ENCODE data around the gene TPPP3.

DNA sequence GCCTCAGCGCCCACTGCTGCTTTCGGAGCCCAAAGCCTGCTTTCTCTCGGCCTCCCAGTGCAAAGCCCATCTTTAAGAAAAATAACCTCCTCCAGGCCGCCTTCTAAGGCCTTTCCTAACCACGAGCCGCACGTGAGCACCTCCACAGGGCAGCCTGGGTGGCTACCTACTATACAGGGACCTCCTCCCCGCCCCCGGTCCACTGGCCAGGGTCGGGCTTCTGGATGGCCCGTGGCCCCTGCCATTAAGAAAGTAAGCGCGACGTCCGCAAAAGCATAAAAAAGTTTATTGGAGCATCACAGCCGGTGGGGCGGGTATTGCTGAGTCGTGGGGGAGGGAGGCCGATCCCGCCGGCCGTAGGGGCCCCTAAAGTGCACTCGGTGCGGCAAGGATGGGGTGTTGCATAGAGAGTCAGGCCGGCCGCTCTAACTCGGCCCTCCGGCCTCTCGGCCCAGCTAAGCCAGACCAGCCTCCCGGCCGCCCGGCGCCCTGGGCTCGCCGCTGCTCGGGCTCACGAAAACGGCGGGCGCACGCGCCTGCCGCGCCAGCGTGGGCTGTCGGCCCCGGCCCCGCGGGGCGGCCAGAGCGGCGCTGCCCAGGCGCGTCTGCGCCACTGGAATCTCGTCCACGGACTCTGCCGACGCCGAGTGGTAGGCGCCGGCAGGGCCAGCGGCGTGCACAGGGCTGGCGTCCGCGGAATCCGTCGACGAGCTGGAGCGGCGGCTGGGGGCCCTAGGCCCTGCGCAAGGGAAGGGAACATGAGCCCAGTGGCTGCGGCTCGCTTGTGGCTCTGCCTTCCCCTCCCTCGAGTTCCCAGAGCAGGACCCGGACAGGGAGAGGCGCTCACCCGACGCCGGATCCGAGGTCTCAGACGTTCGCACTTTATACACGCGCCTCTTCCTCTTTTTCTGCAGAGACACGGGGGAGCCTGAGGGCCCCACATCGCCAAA, 1.1 kb upstream of the TPPP3 start:
- TF ChIP-seq RARB (CRISPR knock-in tag; IDR thresholded peaks at IDR 0.05) (no peak), SNAI2 (CRISPR knock-in tag; IDR thresholded peaks at IDR 0.05) (no peak), ZC3H10 (CRISPR knock-in tag; IDR thresholded peaks at IDR 0.05) (no peak), PATZ1 (CRISPR knock-in tag; IDR thresholded peaks at IDR 0.05; ENCODE audit: borderline replicate concordance) (no peak), ESRRG (CRISPR knock-in tag; IDR thresholded peaks at IDR 0.05) (no peak), ZFP3 (CRISPR knock-in tag; IDR thresholded peaks at IDR 0.05) (no peak), BACH2 (CRISPR knock-in tag; IDR thresholded peaks at IDR 0.05; ENCODE audit: borderline replicate concordance) (no peak), TOX (CRISPR knock-in tag; IDR thresholded peaks at IDR 0.05; ENCODE audit: borderline replicate concordance) (no peak)

All from SK-N-SH treated with all-trans-retinoic acid at 6 μM for 48 hours (cell line).